HG02970 (cell line): ENCODE measurements around the gene SRSF4.
"Not testable (repeated sequence)": the region's sequence is repeated elsewhere in the genome, so short reads cannot be mapped to it uniquely, and the experiment has no call there.

Experiments used
- ATAC-seq: cut with Tn5 transposase; IDR thresholded peaks from one replicate; pipeline ENCODE4 v1.9.1; 2021; ENCODE audit warnings: mild to moderate bottlenecking, moderate library complexity, moderate number of reproducible peaks; ENCODE audit not compliant: unreplicated experiment, low FRiP score

The SRSF4 gene

GRCh38 chr1:29181413-29182225 lies at the start of gene SRSF4:
TSS of gene SRSF4 (minus strand) at chr1:29181900. CDS start at chr1:29181752, 148 bp downstream.
- peak; percentile 90 for ATAC-seq

- ATAC-seq, result peak; percentile 83
Observed at GRCh38 chr1:29230553-29231378, 49.1 kb upstream of the SRSF4 start, which contains the start of gene MECR. TSS of gene MECR (minus strand) at chr1:29230934. CDS start at chr1:29230906, 28 bp downstream.

GRCh38 chr1:29230204-29230552 lies 48.5 kb upstream of the SRSF4 start:
- no peak for ATAC-seq

GRCh38 chr1:29227511-29227910 lies 45.8 kb upstream of the SRSF4 start:
- no peak for ATAC-seq

GRCh38 chr1:29225361-29225760 lies 43.7 kb upstream of the SRSF4 start:
- no peak for ATAC-seq

- ATAC-seq, result no peak
Observed at GRCh38 chr1:29224356-29224837, 42.7 kb upstream of the SRSF4 start.

- no peak for ATAC-seq
Observed at GRCh38 chr1:29223521-29223920, 41.8 kb upstream of the SRSF4 start.

- no peak for ATAC-seq
Observed at GRCh38 chr1:29222686-29223085, 41.0 kb upstream of the SRSF4 start.

- ATAC-seq, result not testable (repeated sequence)
Observed at GRCh38 chr1:29222260-29222659, 40.6 kb upstream of the SRSF4 start.

GRCh38 chr1:29221296-29221695 lies 39.6 kb upstream of the SRSF4 start:
- no peak for ATAC-seq

GRCh38 chr1:29218223-29218622 lies 36.5 kb upstream of the SRSF4 start:
- no peak for ATAC-seq

- ATAC-seq, result no peak
Observed at GRCh38 chr1:29217633-29218032, 35.9 kb upstream of the SRSF4 start.

- ATAC-seq, result no peak
Observed at GRCh38 chr1:29213055-29213454, 31.4 kb upstream of the SRSF4 start.

- ATAC-seq, result no peak
Observed at GRCh38 chr1:29211086-29212030, 29.7 kb upstream of the SRSF4 start.

- ATAC-seq, result no peak
Observed at GRCh38 chr1:29210278-29211085, 28.8 kb upstream of the SRSF4 start.

GRCh38 chr1:29209173-29209572 lies 27.5 kb upstream of the SRSF4 start:
- no peak for ATAC-seq

GRCh38 chr1:29208442-29208841 lies 26.7 kb upstream of the SRSF4 start:
- no peak for ATAC-seq

- ATAC-seq, result no peak
Observed at GRCh38 chr1:29202584-29203340, 21.1 kb upstream of the SRSF4 start.

GRCh38 chr1:29202053-29202452 lies 20.4 kb upstream of the SRSF4 start:
- ATAC-seq, result no peak
